H1 (cell line): ENCODE measurements around the gene SLC25A26. TPM values are rescaled to one million over a fixed set of nuclear protein-coding genes. Genes with fewer than 3 reads are reported as not detected.

Source experiments
- CTCF ChIA-PET: fragments of 300-600 bp; sonication (Branson Sonifier 250); formaldehyde crosslinking; loops from one replicate; lab custom pipeline; 2021; ENCODE audit not compliant: partially characterized antibody; lab: Charles Lee
- POLR2A ChIA-PET: fragments of 300-600 bp; sonication (Branson Sonifier 250); formaldehyde crosslinking; loops from one replicate; lab custom pipeline; 2021; ENCODE audit warnings: inconsistent platforms; ENCODE audit not compliant: partially characterized antibody; lab: Charles Lee
- DNase-seq, 2 experiments: peaks; one replicate each; pipeline versions ENCODE4 v3.0.0 to v3.0.0-alpha.2; 2010 to 2022; ENCODE audit warnings: low spot score in 2 of 2, low read depth in 1 of 2, mixed read lengths in 1 of 2
- FAIRE-seq: peaks from 2 replicates; lab custom pipeline; 2011; peaks lifted over from hg19 to GRCh38; lab: Jason Lieb, UNC
- H2AFZ ChIP-seq: 2 replicates; pipeline ENCODE4 v1.8.1; 2012; ENCODE audit warnings: low read length, inconsistent platforms
- H2AK5ac ChIP-seq: 2 replicates; pipeline ENCODE4 v1.6.1; 2013; ENCODE audit warnings: low read depth, low read length
- H2BK120ac ChIP-seq: replicated peaks from 2 replicates; pipeline ENCODE3; 2013; ENCODE audit warnings: low read depth, low read length, inconsistent platforms
- H2BK12ac ChIP-seq: 2 replicates; pipeline ENCODE4 v1.6.1; 2013; ENCODE audit warnings: low read depth, low read length
- H2BK15ac ChIP-seq: 2 replicates; pipeline ENCODE4 v1.6.1; 2013; ENCODE audit warnings: low read length
- H2BK20ac ChIP-seq: 2 replicates; pipeline ENCODE4 v1.6.1; 2013; ENCODE audit warnings: low read length
- H2BK5ac ChIP-seq: 2 replicates; pipeline ENCODE4 v1.6.1; 2013; ENCODE audit warnings: low read depth, low read length
- H3K14ac ChIP-seq: 2 replicates; pipeline ENCODE4 v1.6.1; 2013; ENCODE audit warnings: inconsistent platforms; ENCODE audit not compliant: insufficient read length
- H3K18ac ChIP-seq: 2 replicates; pipeline ENCODE4 v1.6.1; 2013; ENCODE audit warnings: low read length; ENCODE audit errors: extremely low read depth
- H3K23ac ChIP-seq: 2 replicates; pipeline ENCODE4 v1.6.1; 2013; ENCODE audit warnings: inconsistent platforms; ENCODE audit not compliant: insufficient read length
- H3K23me2 ChIP-seq: 2 replicates; pipeline ENCODE4 v1.6.1; 2013; ENCODE audit warnings: low read depth, low read length
- H3K27ac ChIP-seq: 2 replicates; pipeline ENCODE4 v1.6.1; 2011; ENCODE audit warnings: low read depth, low read length, inconsistent platforms
- H3K27me3 ChIP-seq, 4 experiments: replicated peaks in 1 of 4; 1 replicate in 1 of 4; 2 replicates in 3 of 4; pipeline versions ENCODE4 v1.6.1 to v1.8.1; 2011 to 2013; ENCODE audit warnings: low read length in 3 of 4, mild to moderate bottlenecking in 3 of 4, inconsistent platforms in 2 of 4, mixed read lengths in 2 of 4, moderate library complexity in 1 of 4; ENCODE audit not compliant: control insufficient read depth in 3 of 4, insufficient read depth in 3 of 4; ENCODE audit errors: extremely low read depth in 1 of 4
- H3K36me3 ChIP-seq, 4 experiments: 2 replicates each; pipeline versions ENCODE4 v1.6.1 to v1.8.1; 2011 to 2013; ENCODE audit warnings: mild to moderate bottlenecking in 4 of 4, low read length in 3 of 4, moderate library complexity in 2 of 4, control low read depth in 1 of 4, inconsistent platforms in 1 of 4; ENCODE audit not compliant: insufficient read depth in 4 of 4, control insufficient read depth in 2 of 4
- H3K4ac ChIP-seq: replicated peaks from 2 replicates; pipeline ENCODE3; 2013; ENCODE audit warnings: low read length, low read depth, mixed read lengths, inconsistent platforms; ENCODE audit not compliant: insufficient read length
- H3K4me1 ChIP-seq, 4 experiments: replicated peaks in 1 of 4; 1 replicate in 1 of 4; 2 replicates in 3 of 4; pipeline versions ENCODE4 v1.6.1 to v1.8.1; 2011 to 2013; ENCODE audit warnings: low read length in 3 of 4, inconsistent platforms in 2 of 4, mixed read lengths in 1 of 4; ENCODE audit not compliant: insufficient read depth in 4 of 4, control insufficient read depth in 3 of 4
- H3K4me2 ChIP-seq, 2 experiments: 2 replicates each; pipeline versions ENCODE4 v1.6.1 to v1.8.1; 2011 to 2013; ENCODE audit warnings: low read depth in 2 of 2, low read length in 2 of 2, control low read depth in 1 of 2, inconsistent platforms in 1 of 2, mild to moderate bottlenecking in 1 of 2; ENCODE audit not compliant: insufficient read depth in 1 of 2
- H3K4me3 ChIP-seq, 4 experiments: fragments of 200-600, 300-600 bp in 1 of 4; sonication (generic), shearing (Covaris generic), sonication (Bioruptor Twin) in 1 of 4; 2 replicates each; pipeline versions ENCODE4 v1.5.1 to v1.8.1; 2011 to 2016; ENCODE audit warnings: low read length in 4 of 4, low read depth in 3 of 4, control low read depth in 2 of 4, inconsistent platforms in 2 of 4, mild to moderate bottlenecking in 2 of 4, mixed read lengths in 1 of 4, moderate library complexity in 1 of 4; ENCODE audit not compliant: insufficient read depth in 2 of 4; ENCODE audit errors: extremely low read depth in 1 of 4
- H3K56ac ChIP-seq: replicated peaks from 2 replicates; pipeline ENCODE3; 2013; ENCODE audit warnings: low read depth, mild to moderate bottlenecking, mixed read lengths, low read length, inconsistent platforms; ENCODE audit not compliant: insufficient read length
- H3K79me1 ChIP-seq: 2 replicates; pipeline ENCODE4 v1.6.1; 2013; ENCODE audit warnings: low read depth, low read length, control low read depth
- H3K79me2 ChIP-seq, 2 experiments: 2 replicates each; pipeline versions ENCODE4 v1.6.1 to v1.8.1; 2012 to 2013; ENCODE audit warnings: low read length in 2 of 2, mild to moderate bottlenecking in 2 of 2, inconsistent platforms in 1 of 2; ENCODE audit not compliant: insufficient read depth in 2 of 2, control insufficient read depth in 1 of 2
- H3K9ac ChIP-seq, 4 experiments: replicated peaks in 1 of 4; 1 replicate in 1 of 4; 2 replicates in 3 of 4; pipeline versions ENCODE4 v1.6.1 to v1.8.1; 2011 to 2013; ENCODE audit warnings: low read depth in 3 of 4, low read length in 3 of 4, control low read depth in 2 of 4, mild to moderate bottlenecking in 2 of 4, moderate library complexity in 2 of 4, inconsistent platforms in 1 of 4; ENCODE audit errors: extremely low read depth in 1 of 4
- H3K9me3 ChIP-seq, 2 experiments: 2 replicates each; pipeline versions ENCODE4 v1.6.1 to v1.8.1; 2012 to 2013; ENCODE audit warnings: mild to moderate bottlenecking in 2 of 2, moderate library complexity in 2 of 2, control low read depth in 1 of 2, inconsistent platforms in 1 of 2, low read depth in 1 of 2, low read length in 1 of 2, mixed read lengths in 1 of 2; ENCODE audit not compliant: insufficient read depth in 2 of 2
- H4K20me1 ChIP-seq, 2 experiments: replicated peaks in 1 of 2; 2 replicates each; pipeline versions ENCODE3 to v1.8.1; 2011 to 2013; ENCODE audit warnings: inconsistent platforms in 2 of 2, low read length in 2 of 2, mild to moderate bottlenecking in 1 of 2; ENCODE audit not compliant: insufficient read depth in 2 of 2, control insufficient read depth in 1 of 2
- H4K5ac ChIP-seq: 2 replicates; pipeline ENCODE4 v1.6.1; 2013; ENCODE audit warnings: low read length, low read depth, mixed read lengths, inconsistent platforms; ENCODE audit not compliant: insufficient read length
- H4K8ac ChIP-seq: 2 replicates; pipeline ENCODE4 v1.8.0; 2013; ENCODE audit warnings: mild to moderate bottlenecking, moderate library complexity, low read length, inconsistent platforms; ENCODE audit not compliant: insufficient read depth; ENCODE audit errors: extremely low read depth
- H4K91ac ChIP-seq: replicated peaks from 2 replicates; pipeline ENCODE3; 2013; ENCODE audit warnings: low read length, mixed read lengths, inconsistent platforms; ENCODE audit not compliant: insufficient read length
- CBX8 ChIP-seq: fragments of 300-800, 300-1000 bp; sonication (generic); IDR thresholded peaks from 2 replicates; pipeline ENCODE4 v1.7.1; 2016; ENCODE audit warnings: low read depth, low read length, borderline replicate concordance
- HDAC2 ChIP-seq, 2 experiments: fragments of 300-600 bp in 1 of 2; sonication (generic) in 1 of 2; IDR thresholded peaks; 2 replicates each; pipeline ENCODE4 v1.6.1; 2011 to 2012; ENCODE audit warnings: low read depth in 2 of 2, low read length in 2 of 2, mild to moderate bottlenecking in 2 of 2, moderate library complexity in 2 of 2, borderline replicate concordance in 1 of 2, inconsistent platforms in 1 of 2
- TCF12 ChIP-seq: IDR thresholded peaks from 2 replicates; pipeline ENCODE4 v1.6.1; 2011; ENCODE audit warnings: low read depth, mild to moderate bottlenecking, low read length
- WGBS, 2 experiments: shearing (Covaris generic) in 1 of 2; methylation state at CpG; one replicate each; pipeline versions ENCODE4 v1.1.6 to v1.1.7; 2013 to 2015; ENCODE audit warnings: low lambda C conversion rate in 2 of 2, mixed read lengths in 2 of 2, inconsistent platforms in 1 of 2, low coverage in 1 of 2, missing lambda C conversion rate in 1 of 2; ENCODE audit not compliant: insufficient replicate concordance in 2 of 2, insufficient coverage in 1 of 2, insufficient read length in 1 of 2; ENCODE audit errors: extremely low coverage in 1 of 2, missing lambda C conversion rate in 1 of 2; 5-methylcytosine and 5-hydroxymethylcytosine counted together
- polyA plus RNA-seq, 7 experiments: library from polyadenylated mRNA; depleted of rRNA in 3 of 7; stranded (reverse) in 5 of 7; unstranded in 2 of 7; fragments of >200 nt in 5 of 7; fragments of 200-250 nt in 2 of 7; gene quantifications; 1 replicate in 5 of 7; 2 replicates in 1 of 7; 4 replicates in 1 of 7; pipeline versions ENCODE4 v1.2.1 to v1.2.3, GENCODE V29; 2011 to 2013; ENCODE audit warnings: missing spikeins in 2 of 7, mixed read lengths in 2 of 7
- total RNA-seq: library from RNA; stranded (reverse); fragmentation: NEBNext Ultra II Directional; extraction: Animal tissue kit (Norgen Biotek cat#: 25700); gene quantifications from 2 replicates; pipeline ENCODE4 v1.2.1, GENCODE V29; 2021

Gene SLC25A26
- total and polyA plus RNA-seq, 2 of the 8 experiments (the other 6 are each of a cell fraction or from before 2014, with no cell fraction given): 30.0 to 37.0 TPM

- Histone ChIP-seq H2AFZ (no peak overlapping the region), H3K79me1 (no peaks in the 10 kb centered on the region), H2BK20ac (no peak overlapping the region), H4K5ac (no peak overlapping the region), H3K23me2 (no peaks in the 10 kb centered on the region), H4K91ac (no peak overlapping the region), H3K4me1 (no peaks in the 10 kb centered on the region), H3K4ac (no peak overlapping the region), H3K14ac (no peak overlapping the region), H4K8ac (no peak overlapping the region), H3K56ac (no peak overlapping the region), H3K36me3 (no peaks in the 10 kb centered on the region), H3K27ac (no peak overlapping the region), H3K23ac (no peak overlapping the region), H2BK5ac (no peak overlapping the region), H2BK15ac (no peak overlapping the region), H3K79me2 (no peaks in the 10 kb centered on the region), H3K18ac (no peak overlapping the region), H3K4me3 (no peak overlapping the region), H3K9me3 (no peaks in the 10 kb centered on the region; a peak in 1 of 4 replicates), H4K20me1 (no peaks in the 10 kb centered on the region), H2BK120ac (no peak overlapping the region), H2BK12ac (no peak overlapping the region), H3K9ac (no peak overlapping the region), H2AK5ac (no peak overlapping the region), H3K27me3 (no peaks in the 10 kb centered on the region), H3K4me2 (no peak overlapping the region)
- CTCF ChIA-PET: interaction anchor here (0.6 to 1.5 kb wide), 2 partner anchors 115 to 557 kb away, joined by 3 to 4 read pairs; no protein-coding TSS in a partner anchor
- POLR2A ChIA-PET: interaction anchor here (2.2 kb wide), 1 partner anchor 111 kb away, joined by 5 read pairs; no protein-coding TSS in a partner anchor
- DNase-seq (no peak), FAIRE-seq (no peak)
- 89% methylated on average over 9 of the region's 9 CpGs; no CpG with 5 or more reads in 1 of the 2 experiments for WGBS, 2 experiments
- TF ChIP-seq HDAC2 (IDR thresholded peaks at IDR 0.05; ENCODE audit: borderline replicate concordance in 1 of 2, low read depth in 2 of 2, low read length in 2 of 2) (no peak), TCF12 (no peak), CBX8 (no peak)
These were observed 38.9 kb downstream of the SLC25A26 start for GRCh38 chr3:66259566-66260255.
